Measurements from ENCODE around the gene CLIC5. TPM values are rescaled to one million over a fixed set of nuclear protein-coding genes. Genes with fewer than 3 reads are reported as not detected.

CLIC5 gene
- total RNA-seq, 1 experiment from 2014 or later = not detected

DNA sequence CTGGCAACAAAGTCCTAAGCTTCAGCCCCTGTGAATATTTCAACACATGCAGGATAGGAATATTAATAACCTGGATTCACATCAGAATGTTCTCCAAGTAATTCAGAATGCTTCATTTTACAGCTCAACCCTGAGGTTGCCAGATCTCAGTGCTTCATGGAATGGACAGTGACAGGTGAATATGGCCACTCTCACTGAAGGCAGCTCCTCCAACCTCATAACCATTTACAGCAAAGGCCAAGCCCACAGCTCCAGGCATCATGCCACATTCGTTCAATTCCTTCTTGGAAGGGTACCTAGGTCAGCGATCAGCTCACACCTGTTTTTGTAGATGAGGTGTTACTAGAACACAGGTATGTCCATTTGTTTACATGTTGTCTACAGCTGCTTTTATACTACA, 17.1 kb downstream of the CLIC5 start:
- no peak for DNase-seq (ENCODE audit: low read depth)

DNA sequence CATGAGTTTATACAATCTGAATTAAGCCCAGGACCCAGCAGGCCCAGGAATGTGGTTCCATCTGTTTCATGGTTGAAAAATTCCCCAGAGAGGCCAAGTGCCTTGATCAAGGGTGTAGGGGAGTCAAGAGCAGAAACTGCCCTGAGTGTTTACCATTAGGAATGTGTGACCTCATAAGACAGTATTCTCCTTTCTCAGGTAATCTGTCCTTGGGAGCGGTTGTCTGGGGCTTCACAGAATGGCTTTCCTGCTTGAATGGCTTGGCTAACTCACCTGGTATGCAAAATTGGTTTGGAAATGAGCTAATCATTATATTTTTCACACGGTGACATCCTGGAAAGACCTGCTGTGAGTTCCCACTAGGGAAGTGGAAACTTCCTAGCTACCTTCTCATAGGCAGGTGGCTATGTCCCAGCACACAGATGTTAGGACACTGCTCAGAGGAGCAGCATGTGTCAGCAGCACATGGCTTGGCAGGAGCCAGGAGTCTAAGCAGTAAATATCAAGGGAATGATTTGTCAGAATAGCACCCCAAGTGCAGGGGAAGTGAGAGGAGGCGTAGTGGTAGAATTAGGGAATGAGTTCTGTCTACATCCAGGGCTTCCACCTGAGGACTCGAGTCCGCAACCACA, 17.7 kb downstream of the CLIC5 start:
- DNase-seq (ENCODE audit: low read depth) = no peak

DNA sequence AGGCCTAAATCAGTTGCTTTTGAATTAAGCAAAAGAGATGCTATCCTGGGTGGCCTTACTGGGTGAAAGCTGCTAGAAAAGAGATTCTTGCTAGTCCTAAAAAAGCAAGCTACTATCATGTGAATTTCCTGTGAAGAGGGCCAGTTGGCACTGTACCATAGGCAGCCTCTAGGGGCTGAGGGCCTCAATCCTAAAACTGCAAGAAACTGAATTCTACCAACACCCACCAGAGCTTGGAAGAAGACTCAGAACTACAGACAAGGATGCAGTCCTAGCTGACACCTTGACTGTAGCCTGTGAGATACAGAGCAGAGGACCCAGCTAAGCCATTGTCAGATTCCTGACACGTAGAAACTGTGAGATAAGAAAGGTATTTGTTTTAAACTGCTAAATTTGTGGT, 24.5 kb downstream of the CLIC5 start:
- DNase-seq (ENCODE audit: low read depth) = no peak

DNA sequence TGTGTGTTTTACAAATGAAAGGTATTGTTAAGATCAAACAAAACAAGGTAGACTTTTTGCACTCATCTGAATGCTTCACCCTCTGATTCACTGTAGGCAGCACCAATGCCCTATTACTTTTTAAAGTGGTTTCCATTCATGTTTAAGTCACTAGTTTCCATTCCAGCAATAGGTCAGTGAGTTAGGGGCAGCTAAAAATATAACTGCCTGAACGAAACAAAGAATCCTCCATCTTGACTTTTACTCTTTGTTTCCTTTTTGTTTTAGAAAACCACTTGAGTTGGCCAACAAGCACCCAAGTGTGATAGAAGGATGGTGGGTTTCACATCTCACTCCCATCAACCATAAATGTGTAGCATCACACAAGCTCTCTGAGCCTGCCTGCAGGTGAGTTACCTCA, 25.5 kb downstream of the CLIC5 start:
- no peak for DNase-seq (ENCODE audit: low read depth)

DNA sequence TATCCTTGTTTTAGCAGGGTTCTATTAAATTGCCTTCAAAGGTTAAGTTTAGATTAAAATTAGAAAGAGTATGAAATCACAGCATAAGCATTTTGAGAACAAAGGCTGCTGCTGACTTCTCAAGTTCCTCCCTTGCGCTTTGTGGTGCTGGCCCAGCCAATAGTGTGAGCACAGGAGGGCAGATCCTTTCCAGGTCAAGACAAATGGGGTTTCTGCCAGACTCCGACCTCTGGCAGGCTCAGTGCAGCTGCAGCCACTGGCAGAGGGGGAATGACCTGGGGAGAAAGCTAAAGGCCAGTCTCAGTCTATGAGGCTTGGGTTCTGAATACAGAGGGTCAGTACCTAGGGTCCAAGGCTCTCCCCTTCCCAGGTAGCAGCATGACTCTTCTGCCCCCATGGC, 27.0 kb downstream of the CLIC5 start:
- no peak for DNase-seq (ENCODE audit: low read depth)

DNA sequence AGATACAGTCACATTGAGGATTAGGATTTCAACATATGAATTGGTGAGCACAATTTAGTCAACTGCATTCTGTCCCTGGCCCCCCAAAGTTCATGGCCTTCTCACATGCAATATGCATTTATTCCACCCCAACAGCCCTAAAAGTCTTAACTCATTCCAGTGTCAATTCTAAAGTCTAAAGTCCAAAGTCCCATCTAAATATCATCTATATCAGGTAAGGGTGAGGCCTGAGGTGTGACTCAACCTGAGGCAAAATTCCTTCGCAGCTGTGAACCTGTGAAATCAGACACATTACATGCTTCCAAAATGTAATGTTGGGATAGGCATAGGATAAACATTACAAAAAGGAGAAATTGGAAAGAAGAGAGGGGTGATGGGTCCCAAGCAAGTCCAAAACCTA, 27.8 kb downstream of the CLIC5 start:
- no peak for DNase-seq (ENCODE audit: low read depth)

DNA sequence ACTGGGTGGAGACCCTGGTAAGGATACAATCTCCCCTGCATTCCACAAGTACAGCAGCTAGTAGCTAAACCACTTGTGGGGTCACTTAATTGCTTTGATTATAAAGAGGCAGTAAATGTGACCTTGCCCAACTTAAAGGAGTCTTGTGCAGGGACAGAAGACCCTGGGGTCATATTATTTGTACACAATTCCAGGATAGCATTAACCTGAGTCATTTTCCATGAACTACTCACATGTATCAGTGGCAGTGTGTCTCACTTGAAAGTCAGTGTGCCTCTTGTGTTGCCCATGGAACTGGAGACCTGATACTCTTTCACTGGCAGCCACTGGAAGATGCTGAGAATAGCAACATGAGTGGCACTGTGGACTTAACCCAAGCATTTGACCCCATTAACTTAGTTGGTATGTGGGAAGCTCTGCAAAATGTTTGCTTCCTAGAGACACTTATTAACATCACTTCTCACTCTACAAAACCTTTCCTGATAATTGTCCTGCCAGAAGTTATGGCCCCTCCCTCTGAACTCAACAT, 28.9 kb downstream of the CLIC5 start:
- no peak for DNase-seq (ENCODE audit: low read depth)

DNA sequence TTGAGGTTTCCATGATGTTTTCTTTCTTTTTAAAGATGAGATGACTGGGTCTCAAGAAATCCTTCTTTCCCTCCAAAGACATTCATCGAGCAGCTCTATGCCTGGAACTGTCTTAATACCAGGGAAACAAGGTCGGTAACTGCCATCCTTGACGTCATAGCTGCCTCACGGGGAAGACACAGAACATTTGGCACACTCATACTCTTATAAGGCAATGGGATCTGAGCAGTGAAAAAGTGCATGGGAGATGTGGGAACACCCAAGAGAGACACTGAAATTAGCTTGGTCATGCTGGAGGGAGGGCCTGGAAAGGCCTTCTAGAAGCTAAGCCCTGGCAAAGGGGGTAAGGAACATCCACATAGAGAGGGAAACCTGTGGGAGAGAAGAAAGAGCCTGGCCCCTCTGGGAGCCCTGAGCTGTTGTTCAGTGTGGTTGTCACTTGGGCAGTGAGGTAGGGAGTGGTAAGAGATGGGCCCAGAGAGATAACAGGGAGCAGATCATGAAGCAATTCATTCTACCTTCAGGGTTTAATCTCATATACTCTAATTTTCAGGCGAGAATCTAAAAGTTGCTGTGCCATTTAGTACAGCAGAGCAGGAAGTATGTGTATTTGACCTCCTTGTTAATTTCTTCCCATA, 30.8 kb downstream of the CLIC5 start:
- DNase-seq (ENCODE audit: low read depth) = no peak

DNA sequence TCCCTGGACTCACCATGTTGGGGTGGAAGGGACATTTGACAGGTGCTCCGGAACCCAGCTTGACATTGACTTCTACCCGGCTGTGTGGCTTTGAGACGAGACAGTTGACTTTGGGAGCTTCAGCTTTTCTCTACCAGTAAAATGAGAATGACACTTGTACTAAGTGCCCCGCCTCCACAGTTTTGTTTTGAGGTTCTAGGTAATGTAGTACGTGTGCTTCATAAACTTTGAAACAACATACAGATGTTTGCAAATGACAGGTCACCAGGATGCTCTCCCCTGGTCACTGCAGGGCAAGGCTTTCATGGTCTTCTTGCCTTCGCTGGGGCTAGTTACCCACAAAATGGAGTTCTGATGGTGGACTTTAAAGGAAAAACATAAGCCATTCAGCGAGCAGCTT, 31.3 kb downstream of the CLIC5 start:
- DNase-seq (ENCODE audit: low read depth) = no peak

DNA sequence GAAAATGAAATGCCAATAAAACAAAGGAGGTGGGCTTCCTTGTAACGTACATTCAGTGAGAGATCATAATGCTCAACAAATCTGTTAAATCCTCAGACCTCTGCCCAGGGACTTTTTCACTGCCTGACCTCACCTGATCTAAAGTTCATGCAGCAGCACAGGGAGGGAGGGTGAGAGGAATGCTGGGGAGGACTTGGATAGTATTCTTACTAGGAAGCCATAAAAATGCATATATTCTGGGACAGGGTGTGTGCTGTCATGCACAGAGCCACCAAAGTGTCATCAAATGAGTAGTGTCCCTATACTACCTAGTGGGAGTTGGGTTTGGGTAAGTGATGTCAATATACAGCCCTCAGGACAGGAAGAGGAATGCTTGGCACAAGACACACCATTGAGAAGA, 32.6 kb downstream of the CLIC5 start:
- no peak for DNase-seq (ENCODE audit: low read depth)

DNA sequence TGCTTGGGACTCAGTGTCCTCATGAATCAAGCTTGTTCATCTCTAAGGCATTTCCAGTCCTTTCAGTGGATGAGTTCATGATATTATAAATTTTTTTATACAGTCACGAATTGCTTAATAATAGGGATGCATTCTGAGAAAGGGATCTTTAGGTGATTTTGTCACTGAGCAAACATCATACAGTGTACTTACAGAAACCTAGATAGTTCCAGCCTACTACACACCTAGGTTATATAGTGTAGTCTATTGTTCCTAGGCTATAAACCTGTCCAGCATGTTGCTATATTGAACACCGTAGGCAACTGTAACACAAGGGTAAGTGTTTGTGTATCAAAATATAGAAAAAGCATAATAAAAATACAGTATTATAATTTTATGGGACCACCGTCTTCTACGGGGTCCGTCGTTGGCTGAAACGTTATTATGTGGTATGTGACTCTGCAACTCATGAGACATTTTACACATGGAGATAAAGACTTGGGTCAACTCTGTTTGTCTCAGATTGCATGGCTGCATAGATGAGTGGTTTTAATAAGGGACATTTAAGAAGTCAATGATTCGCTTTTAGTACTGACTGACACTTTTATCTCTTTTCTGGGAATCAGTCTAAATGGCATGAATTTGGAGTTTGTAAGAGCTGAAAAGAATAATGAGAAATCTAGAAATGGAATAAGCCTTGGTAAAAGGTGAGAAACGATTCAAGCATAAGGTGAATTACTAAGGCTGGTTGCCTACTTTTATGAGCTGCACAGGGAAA, 33.2 kb downstream of the CLIC5 start:
- DNase-seq (ENCODE audit: low read depth) = no peak

DNA sequence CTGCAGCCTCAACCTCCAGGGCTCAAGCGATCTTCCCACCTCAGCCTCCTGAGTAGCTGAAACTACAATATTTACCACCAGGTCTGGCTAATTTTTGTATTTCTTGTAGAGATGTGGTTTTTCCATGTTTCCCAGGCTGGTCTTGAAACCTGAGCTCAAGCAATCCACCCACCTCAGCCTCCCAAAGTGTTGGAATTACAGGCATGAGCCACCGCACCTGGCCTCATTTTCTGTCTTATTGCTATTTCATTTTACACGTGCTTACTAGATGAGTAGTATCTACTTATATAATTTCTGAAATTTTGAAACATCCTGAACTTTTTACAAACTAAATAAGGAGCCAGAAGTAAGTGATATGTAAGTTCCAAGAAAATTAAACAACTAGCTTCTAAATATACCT, 34.6 kb downstream of the CLIC5 start:
- DNase-seq (ENCODE audit: low read depth) = no peak

DNA sequence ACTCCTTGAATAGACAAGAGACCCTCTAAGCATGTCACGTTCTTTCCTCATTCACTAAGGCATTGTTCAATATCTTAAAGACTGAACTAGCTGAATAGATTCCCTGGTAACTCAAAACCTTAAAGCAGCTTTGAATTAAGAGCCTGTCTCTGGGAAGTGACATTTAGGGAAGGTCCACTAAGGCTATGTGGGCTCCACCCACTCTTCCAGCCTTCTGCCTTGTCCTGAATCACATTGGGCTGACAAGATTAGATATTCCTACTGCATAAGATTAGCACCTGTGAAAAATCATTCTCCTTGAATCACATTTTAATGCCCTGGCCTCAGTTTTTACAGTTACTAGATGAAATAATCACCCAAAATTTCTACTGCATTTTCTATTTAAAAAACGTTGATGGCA, 36.3 kb downstream of the CLIC5 start:
- no peak for DNase-seq (ENCODE audit: low read depth)

DNA sequence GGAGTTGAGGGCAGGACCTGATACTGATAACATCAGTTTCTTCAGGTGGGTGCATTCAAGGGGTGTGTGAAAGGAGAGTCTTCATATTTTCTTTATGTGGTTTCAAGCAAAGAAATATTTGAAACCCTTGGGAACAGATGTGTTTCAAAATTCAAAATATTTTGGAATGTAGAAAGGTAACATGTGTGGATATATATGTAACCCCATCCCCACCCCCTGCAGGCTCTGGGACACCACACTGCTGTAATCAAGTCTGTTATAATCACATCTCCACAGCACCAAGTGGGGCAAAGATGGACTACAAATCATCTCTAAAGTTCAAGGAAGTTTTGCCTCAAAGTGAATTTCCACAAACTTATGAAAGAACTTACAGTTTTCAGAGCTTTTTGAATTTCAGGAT, 41.1 kb downstream of the CLIC5 start:
- DNase-seq (ENCODE audit: low read depth) = no peak

DNA sequence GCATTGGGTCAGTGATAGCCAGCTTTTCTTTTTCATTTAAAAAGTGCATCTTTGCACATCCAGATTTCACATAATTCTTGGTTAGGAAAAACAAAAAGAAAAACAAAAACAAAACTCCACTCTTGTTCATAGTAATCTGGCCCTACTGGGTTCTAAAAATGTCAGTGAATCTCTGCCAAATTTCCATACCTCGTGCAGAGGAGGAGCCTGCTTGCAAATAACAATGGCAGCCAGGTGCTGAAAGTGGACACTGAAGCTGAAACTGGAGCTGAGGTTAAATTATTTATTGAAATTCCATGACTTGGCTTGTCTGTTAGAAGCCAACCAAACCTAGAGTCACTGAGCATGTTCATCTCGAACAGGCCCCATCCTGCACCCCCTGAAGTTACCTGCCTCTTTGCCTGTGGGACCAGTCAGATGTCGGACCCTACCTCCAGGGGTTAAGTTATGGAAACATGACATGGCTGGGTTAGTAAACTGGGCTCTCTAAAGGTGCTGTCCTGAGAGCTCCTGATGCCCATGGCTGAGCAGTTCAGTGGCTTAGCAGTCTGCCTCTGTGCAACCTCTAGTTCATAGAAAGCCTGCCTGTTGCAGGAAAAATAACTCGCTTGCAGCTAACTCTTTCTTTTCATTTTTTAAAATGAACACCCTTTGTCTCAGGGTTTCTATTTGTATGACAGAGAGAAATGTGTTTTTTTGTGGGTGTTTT, 42.7 kb downstream of the CLIC5 start:
- DNase-seq (ENCODE audit: low read depth) = no peak

DNA sequence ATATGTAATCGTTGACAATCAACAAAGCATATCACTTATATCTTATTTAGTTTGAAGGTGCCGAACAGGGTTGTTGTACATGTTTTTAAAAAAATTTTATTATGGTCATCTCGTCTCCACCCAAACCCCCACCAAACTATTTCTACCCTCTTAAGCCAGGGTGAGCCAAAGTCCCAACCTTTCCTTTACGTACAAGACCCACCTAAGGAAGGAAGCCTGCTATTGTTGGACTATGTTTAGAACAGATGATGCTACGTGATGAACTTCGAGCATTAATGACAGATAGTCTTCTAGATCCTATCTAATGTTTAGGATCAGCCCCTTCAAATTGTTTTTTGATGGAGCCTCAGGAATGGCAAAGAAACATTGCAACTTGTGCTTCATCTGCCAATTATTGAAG, 44.4 kb downstream of the CLIC5 start:
- no peak for DNase-seq (ENCODE audit: low read depth)

DNA sequence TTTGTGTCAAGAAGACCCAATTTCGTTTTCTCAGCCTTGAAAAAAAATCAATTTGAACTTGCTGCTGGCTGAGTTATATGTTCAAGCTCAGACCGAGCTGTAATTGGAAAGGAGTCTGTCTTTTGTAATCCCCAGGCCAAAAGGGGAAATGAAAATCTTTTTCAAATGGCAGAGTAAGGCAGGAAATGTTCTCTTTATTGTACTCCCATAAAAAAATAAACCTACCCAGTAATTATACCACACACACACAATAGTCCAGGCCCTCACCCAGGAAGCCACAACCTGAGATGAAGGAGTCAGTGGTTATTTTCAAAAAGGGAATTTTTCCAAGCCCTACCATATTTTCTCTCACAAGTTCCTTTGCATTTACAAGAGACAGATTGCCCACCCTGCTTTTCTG, 45.3 kb downstream of the CLIC5 start:
- no peak for DNase-seq (ENCODE audit: low read depth)

DNA sequence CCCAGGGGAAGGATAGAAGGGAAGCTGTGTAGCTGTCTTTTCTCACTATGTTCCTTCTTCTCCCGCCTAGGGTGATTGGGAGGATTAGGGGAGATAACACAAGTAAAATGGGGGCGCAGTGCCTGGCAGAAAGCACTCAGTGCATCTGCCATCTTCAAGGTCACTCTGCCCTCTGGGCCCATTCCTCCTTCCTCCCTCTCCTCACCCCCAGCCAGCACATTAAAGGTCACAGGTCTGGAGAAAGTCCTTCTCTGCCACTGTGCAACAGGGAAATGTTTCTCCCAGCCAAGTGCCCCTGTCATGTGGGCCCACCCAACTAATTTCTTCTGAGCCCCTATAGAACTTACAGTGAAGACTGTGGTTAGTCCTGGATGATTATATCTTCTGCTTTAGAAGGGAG, 45.8 kb downstream of the CLIC5 start:
- DNase-seq (ENCODE audit: low read depth) = no peak

DNA sequence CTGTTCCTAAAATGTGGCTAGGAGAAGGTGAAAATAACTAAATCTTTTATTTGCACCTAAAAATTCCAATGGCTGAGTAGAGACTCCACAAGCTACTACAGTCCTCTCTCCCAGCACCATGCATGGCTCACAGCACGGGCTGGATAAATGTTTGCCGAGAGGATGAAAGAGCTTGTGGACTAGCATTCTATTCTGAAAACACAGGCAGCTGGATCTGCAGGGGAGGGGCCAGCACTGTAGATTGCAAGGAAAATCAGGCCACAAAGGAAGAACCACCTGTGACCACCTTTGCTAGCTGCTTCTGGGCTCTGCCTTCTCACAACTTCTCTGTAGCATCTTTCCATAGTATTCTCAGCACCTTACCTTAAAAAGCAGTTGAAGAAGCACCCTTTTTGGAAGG, 46.6 kb downstream of the CLIC5 start:
- DNase-seq (ENCODE audit: low read depth) = no peak

DNA sequence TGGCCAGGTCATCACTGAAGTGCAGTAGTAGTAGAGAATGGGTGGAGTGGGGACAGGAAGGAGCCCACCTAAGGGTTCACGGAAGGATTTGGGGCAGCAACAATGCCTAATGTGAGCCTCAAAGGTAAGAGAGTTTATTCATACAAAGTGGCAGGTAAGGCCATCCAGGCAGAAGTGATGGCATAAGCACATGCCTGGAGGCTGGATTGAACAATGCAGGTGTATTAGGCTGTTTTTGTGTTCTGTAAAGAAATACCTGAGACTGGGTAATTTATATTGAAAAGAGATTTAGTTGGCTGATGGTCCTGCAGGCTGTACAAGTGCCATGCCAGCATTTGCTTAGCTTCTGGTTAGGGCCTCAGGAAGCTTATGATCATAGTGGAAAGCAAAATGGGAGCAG, 48.3 kb downstream of the CLIC5 start:
- DNase-seq (ENCODE audit: low read depth) = no peak

DNA sequence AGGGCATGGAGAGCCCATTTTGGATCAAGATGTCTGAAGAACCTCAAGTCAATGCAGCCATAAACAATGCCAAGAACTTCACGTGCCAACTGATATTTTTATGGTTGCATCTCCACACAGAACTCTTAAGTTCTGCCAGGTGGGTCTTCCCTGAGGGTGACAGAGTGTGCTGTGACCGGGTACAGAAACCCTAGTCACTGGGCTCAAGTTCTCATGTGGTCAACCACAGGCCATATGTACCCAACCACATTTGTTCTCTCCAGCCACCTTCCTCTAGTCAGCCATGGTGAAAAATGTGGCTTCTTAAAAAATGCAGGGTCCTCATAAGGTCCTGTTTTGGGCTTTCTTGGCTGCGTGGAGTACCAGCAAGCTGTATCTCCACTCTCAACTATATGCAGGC, 48.9 kb downstream of the CLIC5 start:
- DNase-seq (ENCODE audit: low read depth) = no peak

DNA sequence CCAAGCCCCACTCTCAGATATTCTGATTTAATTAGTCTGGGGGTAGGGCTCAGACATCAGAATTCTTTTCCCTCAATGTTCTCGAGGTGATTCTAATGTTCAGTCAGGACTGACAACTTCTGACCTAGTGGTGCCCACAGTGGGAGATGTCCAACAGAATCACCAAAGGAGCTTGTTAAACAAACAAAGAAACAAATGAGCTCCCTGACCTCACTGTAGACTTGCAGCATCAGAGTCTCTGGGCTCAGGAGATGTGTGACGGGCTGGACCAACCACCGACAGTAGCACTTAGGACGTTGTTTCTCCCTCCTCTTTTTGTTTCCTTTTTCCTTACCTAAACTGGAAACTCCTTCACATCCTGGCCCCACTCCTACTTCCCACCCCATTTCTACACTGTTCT, 49.3 kb downstream of the CLIC5 start:
- DNase-seq (ENCODE audit: low read depth) = no peak

Measured in HT1080 (cell line).